ENCODE results near the gene RHBDF1.
A peak's percentile ranks its signal among the peaks of the same experiment; 100 is the strongest.
"Not testable (repeated sequence)": the region's sequence is repeated elsewhere in the genome, so short reads cannot be mapped to it uniquely, and the experiment has no call there.

RHBDF1 gene

DNA sequence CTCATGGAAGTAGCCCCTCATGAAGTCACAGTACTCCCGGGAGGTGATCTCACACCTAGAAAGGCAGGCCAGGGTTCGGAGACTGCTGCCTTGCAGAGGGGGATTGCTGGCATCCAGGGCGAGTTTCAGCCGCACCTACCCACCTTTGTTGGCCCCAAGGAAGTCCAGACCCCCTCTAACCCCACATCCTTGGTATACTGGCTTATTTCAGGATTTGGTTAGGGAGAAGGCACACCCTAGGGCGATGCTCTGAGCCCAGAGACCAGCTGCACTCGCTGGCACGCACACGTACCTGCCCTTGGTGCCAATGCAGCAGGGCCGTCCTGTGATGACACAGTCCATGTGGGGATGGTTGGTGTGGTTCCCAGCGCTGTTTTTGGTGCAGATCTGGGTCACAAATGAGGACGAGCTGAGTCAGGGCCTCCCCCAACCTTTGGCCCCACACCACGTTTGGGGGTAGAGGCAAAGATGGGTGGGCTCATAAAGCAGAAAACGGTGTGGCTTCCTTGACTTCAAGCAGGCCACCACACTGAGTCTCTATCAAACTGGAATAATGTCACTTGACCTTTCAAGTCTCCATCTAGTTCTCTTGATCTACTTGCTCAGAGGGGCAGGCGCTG lies 12.9 kb downstream of the RHBDF1 start:
- DNase-seq (ENCODE audit: low read depth in 2 of 2): no peak

DNA sequence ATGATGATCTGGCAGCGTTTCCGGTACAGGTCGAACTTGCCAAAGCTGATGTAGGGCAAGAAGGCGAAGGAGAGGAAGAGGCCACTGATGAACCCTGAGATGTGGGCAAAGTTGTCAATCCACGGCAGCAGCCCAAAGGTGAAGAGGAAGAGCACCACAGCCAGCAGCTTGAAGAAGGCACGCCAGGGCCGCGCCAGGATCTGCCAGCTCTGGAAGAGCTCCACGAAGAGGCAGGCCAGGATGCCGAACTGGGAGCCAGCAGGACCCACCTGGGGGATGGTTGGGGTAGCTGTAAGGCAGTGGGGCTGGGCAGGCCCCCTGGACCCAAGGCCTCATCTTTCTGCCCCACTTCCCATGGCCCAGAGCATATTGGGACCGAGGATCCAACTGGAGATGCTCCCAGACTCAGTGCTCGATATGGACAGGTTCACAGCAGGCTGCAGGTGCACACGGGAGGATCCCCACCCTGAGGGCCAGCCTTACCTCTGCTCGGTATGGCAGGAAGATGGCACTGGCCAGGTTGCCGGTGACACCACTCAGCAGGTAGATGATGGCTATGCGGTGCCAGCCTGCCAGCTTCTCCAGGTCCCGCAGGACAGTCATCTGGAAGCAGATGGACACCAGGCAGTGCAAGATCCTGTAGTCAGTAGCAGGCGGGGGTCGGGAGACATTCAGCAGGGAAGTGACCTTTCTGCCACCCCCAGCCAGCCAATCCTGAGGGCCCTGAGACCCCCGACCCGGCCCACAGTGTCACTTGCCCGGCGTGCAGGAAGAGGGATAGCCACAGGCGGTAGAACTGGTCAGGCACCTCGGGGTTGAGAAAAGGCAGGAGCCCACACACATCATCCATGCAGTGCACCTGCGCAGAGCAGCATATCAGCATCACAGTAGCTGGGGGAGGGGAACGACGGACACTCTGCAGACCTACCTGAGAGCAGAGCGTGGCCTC lies 13.7 kb downstream of the RHBDF1 start:
- no peak for DNase-seq (ENCODE audit: low read depth in 2 of 2)

DNA sequence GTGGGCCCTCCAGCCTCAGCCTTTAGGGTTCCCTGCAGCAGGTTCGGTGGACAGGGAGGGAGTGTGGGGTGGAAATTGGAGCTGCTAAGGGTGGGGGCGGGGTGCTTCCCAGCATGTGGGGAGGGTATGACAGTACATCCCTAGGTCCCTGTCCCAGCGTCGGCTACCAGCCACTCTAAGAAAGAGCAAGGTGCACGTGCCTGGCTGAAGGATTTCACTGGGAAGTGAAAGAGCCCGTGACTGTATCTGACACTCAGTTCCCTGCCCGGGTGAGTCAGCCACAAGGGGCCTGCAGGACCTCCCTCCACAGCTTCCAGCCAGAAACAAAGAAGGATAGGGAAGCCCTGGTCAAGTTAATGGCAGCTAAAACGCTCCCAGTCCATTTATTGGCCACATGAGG lies 14.7 kb downstream of the RHBDF1 start:
- no peak for DNase-seq (ENCODE audit: low read depth in 2 of 2)

DNA sequence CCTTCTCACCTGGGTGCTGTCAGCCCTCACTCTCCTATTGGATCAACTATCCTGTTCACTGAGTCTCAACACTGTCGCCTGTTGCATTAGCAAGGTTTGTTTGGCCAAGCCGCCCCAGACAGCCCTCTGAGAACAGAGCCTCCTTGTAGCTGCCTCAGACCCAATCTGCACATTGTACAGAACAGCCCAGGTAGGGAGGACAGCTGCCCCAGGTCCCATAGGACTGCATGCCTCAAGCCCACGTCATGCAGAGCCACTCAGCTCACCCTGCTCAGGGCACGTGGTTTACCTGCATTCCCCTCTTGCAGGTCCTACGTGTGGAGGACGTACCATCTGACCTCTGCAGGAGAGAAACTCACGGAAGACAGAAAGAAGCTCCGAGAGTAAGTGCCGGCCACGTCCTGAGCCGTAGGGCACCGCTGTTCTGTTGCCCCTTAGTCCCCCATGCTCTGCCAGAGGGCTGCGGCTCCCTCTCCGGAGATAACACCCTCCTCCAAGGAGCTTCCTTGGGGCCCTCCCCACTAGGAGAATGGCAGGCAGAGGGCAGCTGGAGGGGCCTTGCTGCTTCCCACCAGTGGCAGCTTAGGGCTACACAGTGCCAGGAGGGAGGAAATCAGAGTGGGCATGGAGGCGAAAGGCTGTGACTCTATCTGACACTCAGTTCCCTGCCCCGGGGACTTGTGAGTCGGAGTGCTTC lies 16.1 kb downstream of the RHBDF1 start:
- DNase-seq (ENCODE audit: low read depth in 2 of 2): no peak

DNA sequence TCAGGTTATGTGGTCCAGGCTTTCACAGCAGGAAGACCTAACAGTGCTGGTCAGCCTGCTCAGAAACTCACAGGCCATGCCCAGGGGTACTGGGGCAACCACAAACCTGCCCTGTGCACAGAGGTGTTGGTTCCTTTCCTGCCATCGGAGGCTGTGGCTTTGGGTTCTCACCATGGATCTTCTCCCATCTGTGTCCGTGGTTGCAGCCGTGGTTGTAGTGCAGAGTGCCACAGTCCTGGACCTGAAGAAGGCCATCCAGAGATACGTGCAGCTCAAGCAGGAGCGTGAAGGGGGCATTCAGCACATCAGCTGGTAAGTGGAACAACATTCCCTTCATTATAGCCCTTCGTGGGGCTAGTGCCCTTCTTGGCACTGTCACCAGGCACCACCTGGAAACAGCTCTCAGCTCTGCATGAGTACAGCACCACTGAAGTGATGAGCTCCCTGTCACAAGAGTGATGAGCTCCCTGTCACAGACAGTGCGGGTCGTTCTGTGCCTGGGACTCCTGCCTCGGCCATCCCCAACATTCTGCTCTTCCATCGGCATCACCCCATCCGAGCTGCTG lies 16.8 kb downstream of the RHBDF1 start:
- no peak for DNase-seq (ENCODE audit: low read depth in 2 of 2)

DNA sequence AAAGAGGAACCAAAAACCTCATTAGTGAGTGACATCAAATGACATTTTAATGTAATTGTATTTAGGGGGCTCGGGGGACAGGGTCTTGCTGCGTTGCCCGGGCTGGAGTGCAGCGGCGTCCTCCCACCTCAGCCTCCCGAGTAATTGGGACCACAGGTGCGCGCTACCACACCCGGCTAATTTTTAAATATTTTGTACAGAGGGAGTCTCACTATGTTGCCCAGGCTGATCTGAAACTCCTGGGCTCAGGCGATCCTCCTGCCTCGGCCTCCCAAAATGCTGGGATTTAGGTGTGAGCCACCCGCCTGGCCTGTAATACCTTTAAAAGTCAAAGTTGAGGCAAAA lies 18.2 kb downstream of the RHBDF1 start:
- no peak for DNase-seq (ENCODE audit: low read depth in 2 of 2)

DNA sequence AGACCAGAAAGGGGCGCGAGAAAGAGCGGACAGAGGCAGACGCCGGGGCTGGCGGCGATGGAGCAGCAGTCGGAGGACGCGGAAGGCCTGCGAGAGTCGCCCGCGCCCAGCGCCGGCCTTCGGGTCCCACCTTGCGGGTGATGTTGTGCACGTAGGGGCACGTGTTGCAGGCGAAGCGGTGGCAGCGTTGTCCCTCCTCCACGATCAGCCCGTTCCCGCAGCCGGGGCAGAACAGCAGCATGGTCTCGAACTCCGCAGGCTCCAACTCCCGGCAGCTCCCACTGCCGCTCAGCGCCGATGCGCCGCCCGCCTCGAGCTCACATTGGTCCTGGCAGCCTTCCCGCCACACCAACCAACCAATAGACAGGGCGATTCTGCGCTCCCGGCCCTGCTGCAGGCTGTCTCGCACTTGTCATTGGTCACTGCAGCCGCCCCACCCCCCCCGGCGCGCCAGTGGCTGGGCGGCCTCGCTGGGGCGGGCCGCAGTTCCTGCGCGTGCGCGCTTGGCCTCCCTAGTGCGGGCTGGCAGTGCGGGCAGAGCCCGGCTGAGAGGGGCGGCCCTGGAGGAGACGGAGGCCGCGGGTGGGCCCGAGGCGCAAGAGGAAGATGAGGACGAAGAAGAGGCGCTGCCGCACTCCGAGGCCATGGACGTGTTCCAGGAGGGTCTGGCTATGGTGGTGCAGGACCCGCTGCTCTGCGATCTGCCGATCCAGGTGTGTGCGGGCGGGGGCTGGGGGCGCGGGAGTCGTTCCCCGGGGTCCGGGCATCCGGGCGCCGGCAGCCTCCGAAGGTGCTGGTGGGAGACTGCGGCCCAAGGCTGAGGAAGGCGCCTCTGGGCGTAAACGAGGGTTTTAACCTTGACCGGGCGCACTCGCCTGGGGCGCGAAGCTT lies 18.8 kb downstream of the RHBDF1 start, which contains the start of the genes POLR3K and SNRNP25:
Gene POLR3K (minus strand): TSS at position 263 of the 891 bp plus-strand sequence. CDS start 22 bp downstream, at position 241.
Gene SNRNP25 (plus strand): TSS at position 483 of the 891 bp plus-strand sequence. CDS start 189 bp downstream, at position 672.
- peak; percentile 90 to 98 for DNase-seq (ENCODE audit: low read depth in 2 of 2)

DNA sequence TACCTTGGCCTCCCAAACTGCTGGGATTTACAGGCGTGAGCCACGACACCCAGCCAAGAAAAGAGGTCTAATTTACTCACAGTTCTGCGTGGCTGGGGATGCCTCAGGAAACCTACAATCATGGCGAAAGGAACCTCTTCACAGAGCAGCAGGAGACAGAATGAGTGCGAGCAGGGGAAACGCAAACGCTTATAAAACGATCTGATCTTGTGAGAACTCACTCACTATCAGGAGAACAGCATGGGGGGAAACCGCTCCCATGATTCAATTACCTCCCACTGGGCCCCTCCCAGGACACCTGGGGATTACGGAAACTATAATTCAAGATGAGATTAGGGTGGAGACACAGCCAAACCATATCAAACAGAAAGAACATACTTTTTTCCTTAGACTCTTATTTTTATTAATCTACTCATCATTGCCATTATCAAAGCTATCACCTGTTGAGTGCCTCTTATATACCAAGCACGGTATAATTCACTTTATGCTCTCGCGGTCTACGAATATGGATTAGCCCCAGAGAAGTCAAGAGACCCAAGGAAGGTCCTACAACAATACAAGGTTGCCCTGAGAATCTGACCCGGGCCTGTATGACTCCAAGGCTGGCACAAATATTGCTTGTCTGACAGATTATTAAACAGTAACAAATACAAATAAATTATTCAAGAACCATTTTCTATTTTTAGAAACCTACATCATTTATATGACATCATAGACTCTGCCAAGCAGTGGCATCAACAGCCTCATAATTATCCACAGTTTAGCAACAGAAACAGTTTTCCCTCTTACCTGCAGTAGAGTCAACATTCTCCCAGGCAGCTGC lies 21.5 kb downstream of the RHBDF1 start:
- no peak for DNase-seq (ENCODE audit: low read depth in 2 of 2)

DNA sequence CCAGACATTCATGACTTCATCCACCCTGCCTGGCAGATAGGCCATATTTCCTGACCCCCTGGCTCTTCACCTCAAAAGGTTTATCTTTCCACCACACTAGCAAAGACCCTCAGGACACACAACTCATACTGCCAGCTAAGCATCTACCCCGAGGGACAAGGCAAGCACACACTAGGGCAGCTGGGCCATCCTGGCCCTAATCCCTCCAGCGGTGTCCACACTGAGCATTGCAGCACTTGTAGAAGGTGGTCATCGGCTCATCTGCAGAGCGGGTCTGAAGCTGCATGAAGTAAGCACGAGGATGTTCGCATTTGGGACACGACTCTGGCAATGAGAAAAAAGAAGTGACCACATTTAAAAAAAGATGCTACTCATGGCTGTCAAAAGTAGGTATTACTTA lies 25.2 kb downstream of the RHBDF1 start:
- no peak for DNase-seq (ENCODE audit: low read depth in 2 of 2)

DNA sequence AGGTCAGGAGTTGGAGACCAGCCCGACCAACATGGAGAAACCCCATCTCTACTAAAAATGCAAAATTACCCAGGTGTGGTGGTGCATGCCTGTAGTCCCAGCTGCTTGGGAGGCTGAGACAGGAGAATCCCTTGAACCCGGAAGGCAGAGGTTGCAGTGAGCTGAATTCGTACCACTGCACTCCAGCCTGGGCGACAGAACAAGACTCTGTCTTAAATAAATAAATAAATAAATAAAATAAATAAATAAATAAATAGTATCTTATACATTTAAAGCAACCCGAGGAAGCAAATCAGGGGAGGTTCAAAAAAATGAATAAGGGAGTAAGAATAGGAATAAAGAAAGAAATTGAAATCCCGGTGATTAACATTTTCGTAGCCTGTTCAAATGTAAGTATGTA lies 25.9 kb downstream of the RHBDF1 start:
- DNase-seq (ENCODE audit: low read depth in 2 of 2): not testable (repeated sequence)

DNA sequence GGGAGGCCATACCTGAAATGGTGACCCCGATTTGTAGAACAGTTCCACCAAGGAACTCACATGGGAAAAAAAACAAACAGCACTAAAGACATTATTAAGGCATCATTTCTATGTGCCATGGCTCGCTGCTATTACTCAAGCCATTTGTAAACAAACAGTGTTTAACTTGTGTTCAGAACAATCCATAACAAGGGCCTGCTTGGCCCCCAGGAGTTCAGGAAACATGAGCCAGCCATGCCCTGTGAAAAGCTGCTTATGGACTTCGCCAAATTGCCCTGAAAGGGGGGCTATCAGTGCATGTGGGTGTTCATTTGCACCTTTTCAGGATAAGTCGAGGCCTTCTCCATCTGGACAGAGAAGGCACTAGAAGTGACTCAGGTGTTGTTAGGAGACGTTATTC lies 27.0 kb downstream of the RHBDF1 start:
- no peak for DNase-seq (ENCODE audit: low read depth in 2 of 2)

DNA sequence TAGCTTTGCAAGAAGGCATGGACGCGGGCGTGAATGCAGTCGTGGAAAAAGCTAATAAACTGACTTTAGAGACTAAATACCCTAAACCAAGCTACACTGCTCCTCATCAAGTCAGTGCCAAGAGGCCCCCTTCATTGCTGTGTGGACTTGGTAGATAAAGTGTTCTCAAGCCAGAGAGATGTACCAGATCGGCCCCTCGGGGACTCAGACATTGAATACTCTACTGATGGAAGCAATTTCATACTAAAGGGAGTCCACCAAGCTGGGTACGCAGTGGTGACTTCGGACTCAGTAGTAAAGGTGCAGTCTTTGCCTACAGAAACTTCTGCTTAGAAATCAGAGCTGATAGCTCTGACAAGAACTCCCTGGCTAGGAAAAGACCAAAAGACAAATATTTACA lies 27.8 kb downstream of the RHBDF1 start:
- DNase-seq (ENCODE audit: low read depth in 2 of 2): no peak

DNA sequence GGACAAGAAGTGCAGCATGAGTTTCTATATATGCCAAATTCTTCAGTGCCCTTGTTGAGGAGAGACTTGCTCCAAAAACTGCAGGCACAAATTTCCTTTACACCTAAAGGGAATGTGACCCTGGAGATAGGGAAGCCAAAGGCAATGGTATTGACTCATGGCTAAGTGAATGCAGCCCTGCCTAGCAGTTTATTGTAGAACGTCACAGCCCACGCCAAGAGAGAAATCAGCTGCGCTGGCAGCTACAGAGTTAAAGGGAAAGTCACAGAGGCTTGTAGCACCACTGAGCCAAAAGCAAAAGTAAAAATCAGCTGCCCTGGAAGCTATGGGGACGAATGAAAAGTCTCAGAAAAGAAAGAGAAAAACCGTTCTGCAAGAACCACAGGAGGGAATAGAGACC lies 29.1 kb downstream of the RHBDF1 start:
- DNase-seq (ENCODE audit: low read depth in 2 of 2): no peak

DNA sequence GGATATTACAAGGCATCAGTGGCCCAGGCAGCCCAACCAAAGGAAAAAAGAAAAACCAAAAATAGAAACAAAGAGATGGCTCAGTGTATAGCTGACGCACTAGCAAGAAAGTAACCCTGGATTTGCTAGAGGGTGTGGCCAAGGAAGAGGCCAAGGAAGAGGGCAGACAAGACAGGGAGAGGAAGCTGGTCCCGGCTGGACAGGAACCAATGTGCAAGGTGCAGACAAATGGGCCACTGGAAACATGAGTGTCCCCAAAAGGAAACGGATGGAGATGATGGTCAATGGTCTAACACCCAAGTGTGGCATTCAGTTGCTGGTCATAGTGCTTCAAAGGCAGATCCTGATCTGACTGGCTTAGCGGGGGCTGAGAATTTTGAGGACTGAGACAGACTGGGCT lies 29.7 kb downstream of the RHBDF1 start:
- DNase-seq (ENCODE audit: low read depth in 2 of 2): no peak

DNA sequence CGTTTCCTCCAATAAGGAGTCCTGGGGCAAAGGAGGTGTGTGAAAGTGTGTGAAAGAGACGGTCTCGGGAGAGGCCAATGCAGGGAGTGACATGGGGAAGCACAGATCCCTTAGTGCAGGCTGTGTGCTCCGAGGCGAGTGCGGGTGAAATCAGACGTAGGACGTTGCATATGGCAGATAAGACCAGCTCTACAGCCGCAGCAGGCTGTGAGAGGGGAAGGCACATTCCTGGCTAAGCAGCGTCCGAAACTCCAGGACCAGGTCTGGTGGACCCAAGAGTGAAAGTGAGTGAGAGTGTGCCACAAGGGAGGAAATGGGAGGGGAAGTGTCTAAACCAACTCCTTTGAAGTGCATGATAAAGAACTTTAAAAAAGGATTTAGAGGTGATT lies 30.4 kb downstream of the RHBDF1 start:
- no peak for DNase-seq (ENCODE audit: low read depth in 2 of 2)

DNA sequence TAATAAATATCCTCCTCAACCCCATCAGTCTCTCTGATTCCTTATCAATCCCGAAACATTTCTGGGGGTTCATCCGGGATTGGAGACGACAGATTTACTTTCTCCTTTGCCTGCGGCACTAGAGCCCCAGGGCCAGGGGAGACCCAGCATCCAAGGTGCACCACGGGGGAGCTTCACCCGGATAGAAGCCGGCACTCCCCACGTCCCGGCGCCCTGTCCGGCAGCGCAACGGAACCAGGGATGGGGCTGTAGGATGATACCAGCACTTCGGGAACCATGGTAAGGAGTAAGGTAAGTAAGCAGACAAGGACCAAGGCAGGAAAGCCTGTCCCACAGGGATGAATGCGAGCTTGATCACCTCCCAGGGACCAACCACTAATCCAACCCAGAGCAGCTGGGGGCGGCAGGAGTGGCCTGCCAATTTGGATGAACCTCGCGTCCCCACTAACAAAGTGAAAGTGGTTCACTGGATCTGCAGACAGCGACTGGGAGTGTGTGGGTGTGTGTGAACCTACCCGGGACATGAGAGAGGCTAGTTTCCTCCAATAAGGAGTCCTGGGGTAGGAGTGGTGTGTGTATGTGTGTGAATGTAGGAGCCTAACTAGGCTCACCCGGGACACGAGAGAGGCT lies 30.9 kb downstream of the RHBDF1 start:
- no peak for DNase-seq (ENCODE audit: low read depth in 2 of 2)

DNA sequence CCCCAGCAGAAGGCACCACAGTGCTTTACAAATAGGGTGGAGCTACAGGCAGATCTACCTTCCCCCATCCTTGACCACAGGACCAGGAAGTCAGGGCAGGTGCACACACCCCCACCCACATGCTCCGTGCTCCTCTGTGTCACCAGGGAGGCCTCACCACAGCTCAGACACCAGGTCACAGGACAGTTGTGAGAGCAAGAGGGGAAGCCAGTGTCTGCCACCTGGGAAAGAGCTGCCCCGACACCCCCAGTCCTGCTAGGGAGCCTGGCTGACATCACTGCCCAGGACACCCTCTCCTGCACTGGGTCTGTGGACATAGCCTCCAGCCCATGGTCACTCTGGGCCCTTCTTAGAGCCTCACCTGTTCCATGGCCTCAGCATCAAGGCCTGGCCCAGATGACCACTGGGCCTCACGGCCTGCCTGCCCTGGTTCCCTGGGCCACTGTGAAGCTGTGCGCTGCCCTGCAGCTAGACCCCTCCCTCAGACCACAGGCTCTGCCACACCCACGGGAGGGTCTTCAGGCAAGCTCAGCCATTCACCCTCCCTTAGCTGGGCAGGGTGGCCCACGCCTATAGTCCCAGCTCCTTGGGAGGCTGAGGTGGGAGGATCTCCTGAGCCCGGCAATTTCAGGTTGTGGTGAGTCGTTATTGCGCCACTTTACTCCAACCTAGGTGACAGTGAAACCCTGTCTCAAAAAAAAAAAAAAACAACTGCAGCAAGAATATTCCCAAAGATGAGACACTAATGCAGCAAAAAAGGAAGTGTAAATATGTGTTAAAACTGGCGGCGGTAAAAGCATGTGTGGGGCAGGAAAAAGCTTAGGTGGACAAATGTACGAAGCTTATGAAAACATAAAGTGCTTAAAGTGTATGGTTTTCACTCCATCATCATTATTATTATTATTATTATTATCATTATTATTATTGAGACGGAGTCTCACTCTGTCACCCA lies 33.2 kb downstream of the RHBDF1 start:
- peak in 1 of 2 donors; percentile 21 for DNase-seq (ENCODE audit: low read depth in 2 of 2)

DNA sequence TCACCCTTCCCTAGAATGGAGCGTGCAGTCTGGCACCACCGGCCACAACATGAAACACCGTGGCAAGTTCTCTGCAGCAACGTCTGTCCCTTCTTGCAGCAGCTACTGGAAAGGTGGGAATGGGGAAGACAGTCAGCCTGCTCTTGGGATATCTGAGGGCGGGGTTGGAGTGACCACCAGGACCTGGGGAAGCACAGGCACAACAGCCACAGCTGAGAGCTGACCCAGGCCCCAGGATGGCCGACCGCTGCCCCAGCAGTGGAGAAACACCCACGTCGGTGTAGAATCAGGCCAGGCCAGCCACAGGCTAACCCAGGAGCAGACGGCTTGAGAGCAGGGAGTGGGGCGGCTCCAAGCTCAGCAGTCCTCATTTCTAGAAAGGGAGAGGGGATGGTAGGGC lies 34.2 kb downstream of the RHBDF1 start:
- DNase-seq (ENCODE audit: low read depth in 2 of 2): not testable (repeated sequence)

DNA sequence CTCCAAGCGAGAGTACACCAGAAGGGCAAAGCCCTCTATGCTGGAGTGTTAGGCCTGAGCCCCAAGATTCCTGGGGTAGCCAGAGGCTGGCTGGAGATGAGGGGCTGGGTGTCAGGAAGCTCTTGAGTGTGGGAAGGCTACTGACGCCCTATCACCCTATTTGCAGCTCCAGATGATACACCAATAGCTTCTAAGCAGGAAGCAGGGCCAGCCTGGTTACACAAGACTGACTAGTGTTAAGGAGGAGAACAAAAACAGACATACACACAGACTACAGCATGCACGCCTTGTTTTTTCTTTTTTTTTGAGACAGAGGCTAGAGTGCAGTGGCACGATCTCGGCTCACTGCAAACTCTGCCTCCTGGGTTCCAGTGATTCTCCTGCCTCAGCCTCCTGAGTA lies 34.9 kb downstream of the RHBDF1 start:
- no peak for DNase-seq (ENCODE audit: low read depth in 2 of 2)

All from stimulated activated CD8-positive, alpha-beta memory T cell treated with anti-CD3 and anti-CD28 coated beads, Interleukin-2, amount 100 ng/mL, for 1 hour (primary cell).